ENCODE measurements around the gene ARMC12.

ARMC12 gene

DNA sequence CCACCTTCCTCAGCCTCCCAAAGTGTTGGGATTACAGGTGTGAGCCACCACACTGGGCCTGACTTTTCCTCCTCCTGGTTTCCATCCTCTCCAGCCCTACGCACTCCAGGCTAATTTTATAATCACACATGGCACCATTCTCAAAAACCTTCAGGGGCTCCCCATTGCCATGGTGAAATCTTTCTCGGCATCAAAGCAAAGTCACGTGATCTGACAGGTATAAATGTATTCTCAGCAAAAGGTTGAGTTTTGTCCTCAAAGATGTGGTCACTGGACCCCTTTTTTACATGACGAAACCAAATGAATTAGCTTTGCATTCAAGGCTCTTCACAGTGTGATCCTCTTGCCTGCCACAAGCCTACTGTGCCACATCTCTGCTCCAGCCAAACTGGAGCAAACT lies 15.5 kb downstream of the ARMC12 start:
- Histone ChIP-seq H3K36me3 (ENCODE audit: insufficient read depth, insufficient read length, low read length) (no peaks in the 10 kb centered on the region), H3K4me3 (ENCODE audit: insufficient read length, low read depth) (no peak overlapping the region), H3K27me3 (ENCODE audit: insufficient read depth, insufficient read length) (no peaks in the 10 kb centered on the region), H3K9ac (ENCODE audit: insufficient read length, low read depth) (no peak overlapping the region), H3K4me1 (ENCODE audit: insufficient read depth, insufficient read length) (peaks cover 9% of the 10 kb centered on the region), H3K9me3 (ENCODE audit: insufficient read depth, low read length) (peaks cover 15% of the 10 kb centered on the region)
- no peak for DNase-seq (ENCODE audit: low read depth, low spot score)
- TF ChIP-seq ZNF274 (IDR thresholded peaks at IDR 0.05; ENCODE audit: low read depth, low read length) = no peak
- no peak for TF ChIP-seq SUZ12 (IDR thresholded peaks at IDR 0.05; ENCODE audit: extremely low read depth, insufficient read depth, insufficient read length)
- TF ChIP-seq YY1 (IDR thresholded peaks at IDR 0.05; ENCODE audit: insufficient read depth, insufficient read length) = no peak

DNA sequence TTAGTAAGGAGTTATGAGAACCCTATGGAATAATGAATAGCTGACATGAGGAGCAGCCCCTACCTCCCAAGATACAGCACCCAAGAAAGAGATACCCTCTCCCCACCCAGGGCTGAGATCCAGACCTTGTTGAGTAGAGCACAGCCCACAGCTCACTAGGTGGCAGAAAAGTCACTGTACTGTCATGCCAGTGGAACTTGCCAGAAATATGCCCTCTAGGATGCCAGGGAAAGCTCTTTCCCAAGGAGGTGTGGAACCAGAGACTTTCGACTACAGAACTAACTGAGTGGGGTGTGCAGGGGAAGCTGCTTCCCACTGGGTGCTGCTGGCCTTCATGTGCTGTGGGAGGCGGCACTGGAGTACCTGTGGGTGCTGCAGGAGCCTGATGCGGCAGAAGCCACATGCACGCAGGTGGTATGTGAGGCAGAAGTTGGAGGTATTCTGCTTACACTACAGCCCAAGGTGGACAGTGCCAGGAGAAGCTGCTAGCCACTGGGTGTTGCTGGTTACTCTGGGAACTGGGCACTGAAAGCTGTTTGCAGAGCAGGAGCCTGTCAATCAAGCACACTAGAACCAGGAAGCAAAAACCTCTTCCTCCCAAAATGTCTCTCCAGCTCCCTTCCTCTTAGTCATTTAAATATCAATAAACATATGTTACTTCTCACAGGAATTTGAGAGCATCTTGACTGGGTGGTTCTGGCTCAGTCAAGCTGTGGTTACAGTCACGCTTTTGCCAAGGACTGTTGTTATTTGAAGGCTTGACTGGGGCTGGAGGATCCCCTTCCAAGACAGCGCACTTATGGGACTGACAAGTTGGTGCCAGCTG lies 17.8 kb downstream of the ARMC12 start:
- H3K9me3 ChIP-seq (ENCODE audit: insufficient read depth, low read length) = no peaks in the 10 kb centered on the region
- H3K9ac ChIP-seq (ENCODE audit: insufficient read length, low read depth) = no peak overlapping the region
- H3K4me1 ChIP-seq (ENCODE audit: insufficient read depth, insufficient read length) = peaks cover 8% of the 10 kb centered on the region
- no peaks in the 10 kb centered on the region for H3K36me3 ChIP-seq (ENCODE audit: insufficient read depth, insufficient read length, low read length)
- no peak overlapping the region for H3K4me3 ChIP-seq (ENCODE audit: insufficient read length, low read depth)
- DNase-seq (ENCODE audit: low read depth, low spot score) = no peak
- H3K27me3 ChIP-seq (ENCODE audit: insufficient read depth, insufficient read length) = no peaks in the 10 kb centered on the region
- no peak for TF ChIP-seq YY1 (IDR thresholded peaks at IDR 0.05; ENCODE audit: insufficient read depth, insufficient read length)
- no peak for TF ChIP-seq SUZ12 (IDR thresholded peaks at IDR 0.05; ENCODE audit: extremely low read depth, insufficient read depth, insufficient read length)
- no peak for TF ChIP-seq ZNF274 (IDR thresholded peaks at IDR 0.05; ENCODE audit: low read depth, low read length)

DNA sequence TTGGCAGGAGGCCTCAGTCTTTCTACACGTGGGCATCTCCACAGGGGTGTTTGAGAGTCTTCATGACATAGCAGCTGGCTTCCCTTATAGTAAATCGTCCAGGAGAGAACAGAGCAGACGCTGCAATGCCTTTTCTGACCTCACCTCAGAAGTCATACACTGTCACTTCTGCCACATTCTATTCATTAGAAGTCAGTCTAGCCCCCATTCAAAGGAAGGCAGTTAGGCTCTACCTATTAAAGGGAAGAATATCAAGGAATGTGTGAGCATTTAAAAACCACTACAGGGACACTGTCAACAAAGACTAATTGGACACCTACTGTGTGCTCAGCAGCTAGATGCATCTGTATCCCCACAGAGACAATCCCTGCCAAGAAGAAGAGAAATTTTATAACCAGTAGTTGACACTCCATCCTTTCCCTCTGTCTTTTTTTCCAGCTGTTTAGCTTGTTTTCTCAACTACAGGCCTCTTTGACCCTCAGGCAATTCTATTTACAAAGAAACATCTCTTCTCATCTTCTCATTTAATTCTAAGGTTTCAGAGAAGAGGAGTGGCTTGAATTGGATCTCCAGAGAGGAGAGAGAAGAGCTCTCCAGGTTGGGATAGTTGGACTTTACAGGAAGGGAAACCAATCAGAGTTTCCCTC lies 18.6 kb downstream of the ARMC12 start:
- no peak for DNase-seq (ENCODE audit: low read depth, low spot score)
- no peak overlapping the region for H3K4me3 ChIP-seq (ENCODE audit: insufficient read length, low read depth)
- H3K9me3 ChIP-seq (ENCODE audit: insufficient read depth, low read length) = no peaks in the 10 kb centered on the region
- peaks cover 6% of the 10 kb centered on the region for H3K4me1 ChIP-seq (ENCODE audit: insufficient read depth, insufficient read length)
- H3K36me3 ChIP-seq (ENCODE audit: insufficient read depth, insufficient read length, low read length) = no peaks in the 10 kb centered on the region
- no peaks in the 10 kb centered on the region for H3K27me3 ChIP-seq (ENCODE audit: insufficient read depth, insufficient read length)
- no peak overlapping the region for H3K9ac ChIP-seq (ENCODE audit: insufficient read length, low read depth)
- TF ChIP-seq SUZ12 (IDR thresholded peaks at IDR 0.05; ENCODE audit: extremely low read depth, insufficient read depth, insufficient read length) = no peak
- no peak for TF ChIP-seq ZNF274 (IDR thresholded peaks at IDR 0.05; ENCODE audit: low read depth, low read length)
- no peak for TF ChIP-seq YY1 (IDR thresholded peaks at IDR 0.05; ENCODE audit: insufficient read depth, insufficient read length)

DNA sequence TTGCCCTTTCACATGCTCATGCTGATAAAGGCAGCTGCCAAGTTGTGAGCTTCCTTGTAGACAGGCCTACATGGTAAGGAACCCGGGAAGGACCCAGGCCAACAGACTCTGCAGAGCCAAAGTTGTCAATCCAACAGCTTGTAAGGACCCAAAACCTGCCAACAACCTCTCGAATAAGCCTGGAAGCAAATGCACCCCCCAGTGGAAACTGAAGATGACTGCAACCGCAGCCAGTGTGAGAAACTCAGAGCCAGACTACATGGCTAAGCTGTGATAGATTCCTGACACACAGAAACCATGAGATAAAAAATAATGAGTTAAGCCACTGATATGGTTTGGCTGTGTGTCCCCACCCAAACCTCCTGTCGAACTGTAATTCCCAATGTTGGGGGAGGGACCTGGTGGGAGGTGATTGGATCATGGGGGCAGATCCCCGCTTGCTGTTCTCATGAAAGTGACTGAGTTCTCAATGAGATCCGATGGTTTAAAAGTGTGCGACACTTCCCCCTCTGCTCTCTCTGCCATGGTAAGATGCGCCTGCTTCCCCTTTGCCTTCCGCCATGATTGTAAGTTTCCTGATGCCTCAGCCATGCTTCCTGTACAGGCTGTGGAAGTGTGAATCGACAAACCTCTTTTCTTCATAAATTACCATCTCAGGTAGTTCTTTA lies 20.8 kb downstream of the ARMC12 start:
- no peak overlapping the region for H3K9ac ChIP-seq (ENCODE audit: insufficient read length, low read depth)
- no peak for DNase-seq (ENCODE audit: low read depth, low spot score)
- H3K36me3 ChIP-seq (ENCODE audit: insufficient read depth, insufficient read length, low read length) = no peaks in the 10 kb centered on the region
- TF ChIP-seq ZNF274 (IDR thresholded peaks at IDR 0.05; ENCODE audit: low read depth, low read length) (no peak), SUZ12 (IDR thresholded peaks at IDR 0.05; ENCODE audit: extremely low read depth, insufficient read depth, insufficient read length) (no peak), YY1 (IDR thresholded peaks at IDR 0.05; ENCODE audit: insufficient read depth, insufficient read length) (no peak)
- no peak overlapping the region for H3K4me3 ChIP-seq (ENCODE audit: insufficient read length, low read depth)
- H3K9me3 ChIP-seq (ENCODE audit: insufficient read depth, low read length) = no peaks in the 10 kb centered on the region
- H3K4me1 ChIP-seq (ENCODE audit: insufficient read depth, insufficient read length) = peaks cover 6% of the 10 kb centered on the region
- H3K27me3 ChIP-seq (ENCODE audit: insufficient read depth, insufficient read length) = no peaks in the 10 kb centered on the region

DNA sequence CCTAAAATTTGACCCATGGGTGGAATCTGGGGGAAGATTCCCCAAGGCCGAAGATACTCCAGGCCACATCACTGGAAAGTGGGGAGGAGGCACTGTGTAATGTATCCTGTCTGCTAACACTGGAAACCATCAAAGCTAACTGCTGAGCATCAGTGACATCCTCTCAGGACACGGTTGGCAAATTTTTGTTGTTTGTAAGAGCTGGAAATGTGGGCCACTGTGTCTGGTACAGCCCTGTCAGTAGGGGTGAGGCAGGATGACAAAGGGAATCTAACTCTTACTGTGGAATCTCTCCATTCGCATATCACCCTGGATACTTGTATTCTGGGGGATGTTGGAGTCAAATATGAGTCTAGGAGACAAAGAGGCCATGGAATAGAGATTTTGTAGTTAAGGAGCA lies 22.6 kb downstream of the ARMC12 start:
- TF ChIP-seq YY1 (IDR thresholded peaks at IDR 0.05; ENCODE audit: insufficient read depth, insufficient read length) (no peak), SUZ12 (IDR thresholded peaks at IDR 0.05; ENCODE audit: extremely low read depth, insufficient read depth, insufficient read length) (no peak), ZNF274 (IDR thresholded peaks at IDR 0.05; ENCODE audit: low read depth, low read length) (no peak)
- Histone ChIP-seq H3K27me3 (ENCODE audit: insufficient read depth, insufficient read length) (no peaks in the 10 kb centered on the region), H3K36me3 (ENCODE audit: insufficient read depth, insufficient read length, low read length) (no peaks in the 10 kb centered on the region), H3K4me3 (ENCODE audit: insufficient read length, low read depth) (no peak overlapping the region), H3K9me3 (ENCODE audit: insufficient read depth, low read length) (no peaks in the 10 kb centered on the region), H3K4me1 (ENCODE audit: insufficient read depth, insufficient read length) (peaks cover 5% of the 10 kb centered on the region), H3K9ac (ENCODE audit: insufficient read length, low read depth) (no peak overlapping the region)
- DNase-seq (ENCODE audit: low read depth, low spot score) = no peak

DNA sequence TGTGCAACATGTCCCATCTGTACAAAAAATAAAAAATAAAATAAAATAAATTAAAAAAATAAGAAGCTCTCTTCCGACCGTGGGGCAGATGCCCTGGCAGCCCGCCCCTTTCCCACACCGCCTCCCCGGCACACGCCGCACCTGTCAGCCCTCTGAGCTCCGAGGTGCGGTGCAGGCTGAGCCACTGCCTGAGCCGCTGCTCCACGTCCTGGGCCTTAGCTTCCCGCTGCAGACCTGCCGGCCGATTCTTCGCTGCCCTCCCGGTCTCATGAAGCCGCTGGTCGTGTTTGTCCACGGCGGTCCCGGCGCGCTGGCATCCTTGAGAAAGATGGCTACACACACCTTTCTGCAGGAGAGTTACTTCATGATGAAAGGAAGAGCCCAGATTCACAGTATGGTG lies 28.9 kb downstream of the ARMC12 start:
- no peak overlapping the region for H3K9ac ChIP-seq (ENCODE audit: insufficient read length, low read depth)
- no peaks in the 10 kb centered on the region for H3K9me3 ChIP-seq (ENCODE audit: insufficient read depth, low read length)
- no peaks in the 10 kb centered on the region for H3K36me3 ChIP-seq (ENCODE audit: insufficient read depth, insufficient read length, low read length)
- TF ChIP-seq ZNF274 (IDR thresholded peaks at IDR 0.05; ENCODE audit: low read depth, low read length) (no peak), YY1 (IDR thresholded peaks at IDR 0.05; ENCODE audit: insufficient read depth, insufficient read length) (no peak), SUZ12 (IDR thresholded peaks at IDR 0.05; ENCODE audit: extremely low read depth, insufficient read depth, insufficient read length) (no peak)
- H3K4me1 ChIP-seq (ENCODE audit: insufficient read depth, insufficient read length) = no peaks in the 10 kb centered on the region
- DNase-seq (ENCODE audit: low read depth, low spot score) = no peak
- no peak overlapping the region for H3K4me3 ChIP-seq (ENCODE audit: insufficient read length, low read depth)
- H3K27me3 ChIP-seq (ENCODE audit: insufficient read depth, insufficient read length) = no peaks in the 10 kb centered on the region

DNA sequence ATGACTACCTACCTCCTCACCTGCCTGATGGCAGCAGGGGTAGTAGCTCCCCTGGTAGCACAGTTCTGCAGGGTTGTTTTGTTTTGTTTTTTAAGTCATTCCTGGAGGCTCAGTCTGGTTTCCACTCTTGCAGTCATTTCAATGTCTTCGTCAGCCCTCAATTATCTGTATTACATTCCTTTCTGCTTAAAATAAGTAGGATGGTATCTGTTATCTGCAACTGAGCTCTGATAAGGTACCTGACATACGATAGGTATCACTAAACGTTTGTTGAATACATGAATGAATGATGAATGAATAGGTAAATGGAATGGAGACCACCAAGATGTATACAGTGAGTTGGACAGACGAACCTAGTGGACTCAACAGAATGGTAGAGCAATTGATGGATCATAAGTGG lies 32.4 kb downstream of the ARMC12 start:
- H3K4me1 ChIP-seq (ENCODE audit: insufficient read depth, insufficient read length) = peaks cover 5% of the 10 kb centered on the region
- no peaks in the 10 kb centered on the region for H3K27me3 ChIP-seq (ENCODE audit: insufficient read depth, insufficient read length)
- H3K36me3 ChIP-seq (ENCODE audit: insufficient read depth, insufficient read length, low read length) = no peaks in the 10 kb centered on the region
- DNase-seq (ENCODE audit: low read depth, low spot score) = no peak
- H3K9me3 ChIP-seq (ENCODE audit: insufficient read depth, low read length) = no peaks in the 10 kb centered on the region
- H3K9ac ChIP-seq (ENCODE audit: insufficient read length, low read depth) = no peak overlapping the region
- H3K4me3 ChIP-seq (ENCODE audit: insufficient read length, low read depth) = no peak overlapping the region
- TF ChIP-seq ZNF274 (IDR thresholded peaks at IDR 0.05; ENCODE audit: low read depth, low read length) = no peak
- TF ChIP-seq YY1 (IDR thresholded peaks at IDR 0.05; ENCODE audit: insufficient read depth, insufficient read length) = no peak
- TF ChIP-seq SUZ12 (IDR thresholded peaks at IDR 0.05; ENCODE audit: extremely low read depth, insufficient read depth, insufficient read length) = no peak

Data from NT2/D1 (cell line).